ENCODE data around the gene RAB8A.

The RAB8A gene

GRCh38 chr19:16153582-16154336 is 42.1 kb downstream of the RAB8A start:
- no peaks in the 10 kb centered on the region for H3K27me3 Mint-ChIP-seq
- DNase-seq (no peak), ATAC-seq (replicated peaks) (no peak)
- peak overlapping the region; percentile 20 for H3K27ac Mint-ChIP-seq
- H3K9me3 Mint-ChIP-seq: no peaks in the 10 kb centered on the region
- peaks cover 50 to 73% of the 10 kb centered on the region in 2 donors for H3K4me1 Mint-ChIP-seq
- H3K4me3 Mint-ChIP-seq: peak overlapping the region in 1 of 2 donors; percentile 55
- peaks cover 70 to 90% of the 10 kb centered on the region in 2 donors for H3K36me3 Mint-ChIP-seq

- H3K27ac Mint-ChIP-seq: peak overlapping the region; percentile 92
- H3K4me3 Mint-ChIP-seq: peak overlapping the region in 1 of 2 donors; percentile 12
- ATAC-seq (replicated peaks) (no peak), DNase-seq (no peak)
- no peaks in the 10 kb centered on the region for H3K9me3 Mint-ChIP-seq
- peaks cover 65 to 86% of the 10 kb centered on the region in 2 donors for H3K36me3 Mint-ChIP-seq
- no peaks in the 10 kb centered on the region for H3K27me3 Mint-ChIP-seq
- H3K4me1 Mint-ChIP-seq: peaks cover 44 to 73% of the 10 kb centered on the region in 2 donors
Measured at GRCh38 chr19:16154557-16154956, 42.9 kb downstream of the RAB8A start.

- Mint-ChIP-seq H3K27ac (peak overlapping the region; percentile 92), H3K9me3 (no peaks in the 10 kb centered on the region), H3K4me1 (peaks cover 41 to 70% of the 10 kb centered on the region in 2 donors), H3K4me3 (peak overlapping the region in 1 of 2 donors; percentile 12), H3K27me3 (no peaks in the 10 kb centered on the region), H3K36me3 (peaks cover 65 to 84% of the 10 kb centered on the region in 2 donors)
- DNase-seq (no peak), ATAC-seq (replicated peaks) (no peak)
Measured at GRCh38 chr19:16155128-16155527, 43.4 kb downstream of the RAB8A start.

GRCh38 chr19:16156904-16157303 is 45.2 kb downstream of the RAB8A start:
- no peak for DNase-seq
- Mint-ChIP-seq H3K27ac (peak overlapping the region; percentile 82), H3K4me1 (peaks cover 48 to 81% of the 10 kb centered on the region in 2 donors), H3K9me3 (no peaks in the 10 kb centered on the region), H3K36me3 (peaks cover 59 to 71% of the 10 kb centered on the region in 2 donors), H3K4me3 (peak overlapping the region; percentile 12 to 23), H3K27me3 (no peaks in the 10 kb centered on the region)
- no peak for ATAC-seq (replicated peaks)

- H3K9me3 Mint-ChIP-seq: no peaks in the 10 kb centered on the region
- no peaks in the 10 kb centered on the region for H3K27me3 Mint-ChIP-seq
- H3K4me1 Mint-ChIP-seq: peaks cover 45 to 78% of the 10 kb centered on the region in 2 donors
- peak overlapping the region; percentile 87 for H3K27ac Mint-ChIP-seq
- peak in 1 of 2 donors; percentile 14 for ATAC-seq (replicated peaks)
- H3K36me3 Mint-ChIP-seq: peaks cover 53 to 65% of the 10 kb centered on the region in 2 donors
- no peak for DNase-seq
- H3K4me3 Mint-ChIP-seq: peak overlapping the region in 1 of 2 donors; percentile 13
Measured at GRCh38 chr19:16157601-16158000, 45.9 kb downstream of the RAB8A start.

- Mint-ChIP-seq H3K27ac (no peak overlapping the region), H3K27me3 (no peaks in the 10 kb centered on the region)
- ATAC-seq (replicated peaks): no peak
Measured at GRCh38 chr19:16159655-16160054, 48.0 kb downstream of the RAB8A start.

GRCh38 chr19:16160445-16160942 is 48.8 kb downstream of the RAB8A start:
- DNase-seq (no peak), ATAC-seq (replicated peaks) (peak; percentile 34 to 44)
- Mint-ChIP-seq H3K27me3 (no peaks in the 10 kb centered on the region), H3K4me1 (peaks cover 22 to 50% of the 10 kb centered on the region in 2 donors), H3K4me3 (no peak overlapping the region), H3K27ac (peak overlapping the region; percentile 57), H3K9me3 (no peaks in the 10 kb centered on the region), H3K36me3 (peaks cover 24 to 36% of the 10 kb centered on the region in 2 donors)

More at GRCh38 chr19:16159655-16160054, 48.0 kb downstream of the RAB8A start:
- no peak for DNase-seq
- H3K4me1 Mint-ChIP-seq: peaks cover 30 to 58% of the 10 kb centered on the region in 2 donors
- H3K4me3 Mint-ChIP-seq: no peak overlapping the region
- H3K36me3 Mint-ChIP-seq: peaks cover 32 to 45% of the 10 kb centered on the region in 2 donors
- no peaks in the 10 kb centered on the region for H3K9me3 Mint-ChIP-seq

- Mint-ChIP-seq H3K4me3 (no peak overlapping the region), H3K4me1 (peaks cover 18 to 44% of the 10 kb centered on the region in 2 donors), H3K27ac (peak overlapping the region; percentile 57), H3K27me3 (no peaks in the 10 kb centered on the region), H3K36me3 (peaks cover 20 to 31% of the 10 kb centered on the region in 2 donors), H3K9me3 (no peaks in the 10 kb centered on the region)
- peak in 1 of 2 donors; percentile 47 for ATAC-seq (replicated peaks)
- DNase-seq: no peak
Measured at GRCh38 chr19:16160943-16161560, 49.4 kb downstream of the RAB8A start.

- H3K27me3 Mint-ChIP-seq: no peaks in the 10 kb centered on the region
- no peak overlapping the region for H3K4me3 Mint-ChIP-seq
- peaks cover 14 to 23% of the 10 kb centered on the region in 2 donors for H3K36me3 Mint-ChIP-seq
- peaks cover 15 to 38% of the 10 kb centered on the region in 2 donors for H3K4me1 Mint-ChIP-seq
- no peaks in the 10 kb centered on the region for H3K9me3 Mint-ChIP-seq
- no peak for DNase-seq
- no peak for ATAC-seq (replicated peaks)
- H3K27ac Mint-ChIP-seq: no peak overlapping the region
Measured at GRCh38 chr19:16161840-16162239, 50.2 kb downstream of the RAB8A start.

- Mint-ChIP-seq H3K27ac (no peak overlapping the region), H3K9me3 (peaks cover 0 to 2% of the 10 kb centered on the region in 2 donors)
Measured at GRCh38 chr19:16164222-16164890, 52.7 kb downstream of the RAB8A start.

GRCh38 chr19:16166417-16166816 is 54.7 kb downstream of the RAB8A start:
- no peaks in the 10 kb centered on the region for H3K36me3 Mint-ChIP-seq
- H3K27ac Mint-ChIP-seq: no peak overlapping the region
- H3K4me1 Mint-ChIP-seq: peaks cover 18 to 19% of the 10 kb centered on the region in 2 donors
- H3K4me3 Mint-ChIP-seq: no peak overlapping the region
- DNase-seq (no peak), ATAC-seq (replicated peaks) (no peak)
- no peaks in the 10 kb centered on the region for H3K27me3 Mint-ChIP-seq
- peaks cover 0 to 2% of the 10 kb centered on the region in 2 donors for H3K9me3 Mint-ChIP-seq

More at GRCh38 chr19:16164222-16164890, 52.7 kb downstream of the RAB8A start:
- ATAC-seq (replicated peaks) (no peak), DNase-seq (no peak)
- Mint-ChIP-seq H3K36me3 (no peaks in the 10 kb centered on the region), H3K4me1 (peaks cover 23 to 29% of the 10 kb centered on the region in 2 donors), H3K4me3 (no peak overlapping the region), H3K27me3 (no peaks in the 10 kb centered on the region)

GRCh38 chr19:16167055-16167454 is 55.4 kb downstream of the RAB8A start:
- Mint-ChIP-seq H3K4me1 (peaks cover 22% of the 10 kb centered on the region in 2 donors), H3K27me3 (no peaks in the 10 kb centered on the region), H3K27ac (peak overlapping the region; percentile 75), H3K9me3 (peaks cover 0 to 2% of the 10 kb centered on the region in 2 donors), H3K4me3 (no peak overlapping the region), H3K36me3 (no peaks in the 10 kb centered on the region)
- no peak for DNase-seq
- no peak for ATAC-seq (replicated peaks)

GRCh38 chr19:16168465-16169081 is 56.9 kb downstream of the RAB8A start:
- DNase-seq (no peak), ATAC-seq (replicated peaks) (peak; percentile 62 to 69)
- no peak overlapping the region for H3K4me3 Mint-ChIP-seq
- H3K27ac Mint-ChIP-seq: peak overlapping the region; percentile 37
- no peaks in the 10 kb centered on the region for H3K36me3 Mint-ChIP-seq
- H3K27me3 Mint-ChIP-seq: no peaks in the 10 kb centered on the region
- peaks cover 0 to 2% of the 10 kb centered on the region in 2 donors for H3K9me3 Mint-ChIP-seq
- peaks cover 33 to 37% of the 10 kb centered on the region in 2 donors for H3K4me1 Mint-ChIP-seq

GRCh38 chr19:16170134-16170533 is 58.4 kb downstream of the RAB8A start:
- ATAC-seq (replicated peaks) (no peak), DNase-seq (no peak)
- Mint-ChIP-seq H3K27me3 (no peaks in the 10 kb centered on the region), H3K9me3 (peaks cover 0 to 2% of the 10 kb centered on the region in 2 donors), H3K27ac (no peak overlapping the region), H3K4me1 (peaks cover 33 to 39% of the 10 kb centered on the region in 2 donors), H3K36me3 (no peaks in the 10 kb centered on the region), H3K4me3 (no peak overlapping the region)
